HCEC 1CT (cell line): ENCODE data around the gene RBP7.

Source experiments
- DNase-seq: peaks from one replicate; pipeline ENCODE4 v3.0.0-alpha.2; 2017

The RBP7 gene

GRCh38 chr1:10032590-10033358 is 35.7 kb downstream of the RBP7 start, which contains the start of gene UBE4B:
TSS of gene UBE4B (plus strand) at chr1:10032958. CDS start at chr1:10033671, 713 bp downstream.
- peak; percentile 98 for DNase-seq

- peak; percentile 51 for DNase-seq
Observed at GRCh38 chr1:10033359-10033845, 36.4 kb downstream of the RBP7 start.

DNA sequence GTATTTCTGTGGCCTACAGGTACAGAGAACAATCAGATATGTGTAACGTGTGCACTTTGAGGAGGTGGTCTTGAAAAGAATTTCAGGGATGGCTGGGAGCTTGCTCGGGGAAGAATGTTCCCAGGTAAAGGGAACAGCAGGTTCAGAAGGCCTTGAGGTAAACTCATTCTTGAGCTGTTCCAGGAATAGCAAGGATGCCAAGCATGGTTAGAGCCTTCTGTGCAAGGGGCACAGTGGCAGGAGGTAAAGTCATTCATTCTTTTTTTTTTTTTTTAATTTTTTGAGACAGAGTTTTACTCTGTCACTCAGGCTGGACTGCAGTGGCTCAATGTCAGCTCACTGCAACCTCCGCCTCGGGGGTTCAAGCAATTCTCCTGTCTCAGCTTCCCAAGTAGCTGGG is 45.7 kb downstream of the RBP7 start:
- no peak for DNase-seq

GRCh38 chr1:10045480-10046355 is 48.7 kb downstream of the RBP7 start:
- peak; percentile 52 for DNase-seq

DNA sequence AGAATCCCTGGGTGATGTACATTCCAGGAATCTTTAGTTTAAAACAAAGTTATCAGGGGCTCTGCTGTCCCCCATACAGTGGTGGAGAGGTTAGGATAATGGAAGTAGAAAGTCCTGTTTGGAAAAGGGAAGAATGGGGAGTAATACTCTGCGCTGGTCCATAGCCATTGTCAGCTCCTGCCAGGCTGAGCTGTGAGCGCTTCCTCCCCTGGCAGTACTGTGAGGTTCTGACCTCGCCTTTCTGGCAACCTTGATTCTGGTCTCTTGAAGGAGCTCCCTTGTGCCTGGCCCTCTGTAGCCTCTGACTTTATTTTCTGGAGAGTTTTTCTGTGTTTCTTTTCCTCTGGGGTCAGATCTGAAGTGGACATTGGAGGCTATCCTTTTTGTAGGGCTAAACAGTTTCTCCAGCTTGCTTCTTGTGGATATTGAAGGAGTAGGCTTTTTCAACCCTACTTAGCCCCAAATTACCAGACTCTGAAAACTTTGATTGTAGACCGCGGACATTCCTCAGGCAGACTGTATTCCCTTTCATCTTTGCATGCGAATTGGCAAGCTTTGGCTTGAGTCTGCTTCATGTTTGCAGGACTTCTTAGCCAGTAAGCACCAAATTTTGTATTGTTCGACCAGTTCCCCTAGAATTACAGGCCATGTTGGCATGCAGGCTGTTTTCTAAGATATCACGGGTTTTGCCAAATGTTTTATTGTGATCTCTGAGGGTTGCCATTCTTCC is 49.5 kb downstream of the RBP7 start:
- DNase-seq: no peak

GRCh38 chr1:10048601-10049000 is 51.6 kb downstream of the RBP7 start:
- no peak for DNase-seq

DNA sequence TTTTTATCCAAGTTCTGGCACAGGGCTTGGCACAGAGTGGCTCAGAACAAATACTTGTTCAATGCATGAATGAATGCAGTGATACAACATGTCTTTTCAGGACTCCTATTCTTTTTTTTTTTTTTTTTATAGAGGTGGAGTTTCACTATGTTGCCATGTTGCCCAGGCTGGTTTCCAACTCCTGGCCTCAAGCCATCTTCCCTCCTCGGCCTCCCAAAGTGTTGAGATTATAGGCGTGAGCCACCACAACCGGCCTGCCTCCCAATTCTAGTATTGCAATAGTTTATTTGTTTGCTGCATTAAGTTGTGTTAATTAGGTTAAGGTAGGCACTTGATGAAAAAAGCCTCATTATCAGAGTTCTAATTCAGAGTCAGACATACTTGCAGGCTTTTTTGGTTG is 53.6 kb downstream of the RBP7 start:
- DNase-seq: no peak

DNA sequence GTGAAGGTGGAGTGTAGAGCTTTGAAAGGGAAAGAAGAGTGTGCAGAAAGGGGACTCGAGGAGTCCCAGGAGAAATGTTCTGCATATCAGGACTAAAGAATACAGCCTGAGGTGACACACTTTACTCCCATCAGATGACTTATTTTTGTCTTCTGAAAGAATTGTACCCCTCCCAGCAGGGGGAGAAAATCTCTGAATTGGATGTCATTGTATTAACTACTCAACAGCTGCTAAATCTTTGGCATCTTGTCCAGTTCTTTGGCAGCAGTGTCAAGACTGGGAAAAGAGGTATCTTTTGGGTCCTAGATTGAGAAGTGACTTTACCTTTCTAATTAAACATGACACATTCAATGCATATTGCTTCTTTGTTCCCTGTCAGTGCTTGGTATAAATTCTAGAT is 54.6 kb downstream of the RBP7 start:
- no peak for DNase-seq

DNA sequence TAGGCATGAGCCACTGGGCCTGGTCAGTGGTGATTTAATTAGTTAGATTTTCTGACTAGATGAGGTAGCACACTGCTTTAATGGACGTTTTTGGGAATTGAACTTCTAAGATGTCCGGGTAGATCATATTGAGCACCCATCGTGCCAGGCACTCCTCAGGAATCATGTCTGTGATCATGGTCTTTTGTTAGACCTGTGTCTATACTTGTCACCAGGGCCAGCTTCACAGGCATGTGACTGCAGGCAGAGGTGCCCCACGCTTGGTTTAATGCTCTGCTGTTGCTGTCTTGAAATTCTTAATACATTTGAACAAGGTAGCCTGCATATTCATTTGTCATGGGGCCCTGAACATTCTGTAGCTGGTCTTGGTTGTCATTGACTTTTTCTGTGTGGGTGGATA is 55.3 kb downstream of the RBP7 start:
- DNase-seq: no peak

DNA sequence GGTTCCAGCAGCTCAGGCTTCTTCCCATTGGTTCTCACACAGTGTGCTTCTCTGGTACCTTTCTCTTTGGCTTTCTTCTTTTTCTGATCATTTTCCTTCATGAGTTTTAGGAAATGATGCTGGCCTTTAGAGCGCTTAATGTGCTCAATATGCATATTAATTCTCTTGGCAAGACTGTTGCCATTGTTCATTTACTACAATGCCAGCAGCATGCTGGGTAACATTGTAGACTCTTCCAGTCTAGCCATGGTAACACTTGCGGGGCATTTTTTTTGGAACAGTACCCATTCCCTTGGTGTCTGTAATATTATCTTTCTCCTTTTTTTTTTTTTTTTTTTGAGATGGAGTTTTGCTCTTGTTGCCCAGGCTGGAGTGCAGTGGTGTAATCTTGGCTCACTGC is 57.4 kb downstream of the RBP7 start:
- no peak for DNase-seq

DNA sequence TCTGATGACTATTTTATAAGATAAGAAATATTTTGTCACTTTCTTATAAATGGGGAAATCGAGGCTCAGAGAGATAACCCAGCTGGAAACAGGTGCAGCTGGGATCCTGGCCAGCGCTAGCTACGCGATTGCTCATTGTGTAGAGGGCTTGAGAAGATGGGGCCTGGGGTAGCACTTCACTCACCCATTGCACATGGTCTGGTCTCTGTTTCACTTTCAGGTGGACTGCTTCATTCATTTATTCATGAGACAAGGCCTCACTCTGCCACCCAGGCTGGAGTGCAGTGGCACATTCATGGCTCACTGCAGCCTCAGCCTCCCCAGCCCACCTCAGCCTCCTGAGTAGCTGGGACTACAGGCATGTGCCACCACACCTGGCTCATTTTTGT is 59.6 kb downstream of the RBP7 start:
- DNase-seq: no peak

- DNase-seq: peak; percentile 52
Observed at GRCh38 chr1:10057343-10057742, 60.3 kb downstream of the RBP7 start.

DNA sequence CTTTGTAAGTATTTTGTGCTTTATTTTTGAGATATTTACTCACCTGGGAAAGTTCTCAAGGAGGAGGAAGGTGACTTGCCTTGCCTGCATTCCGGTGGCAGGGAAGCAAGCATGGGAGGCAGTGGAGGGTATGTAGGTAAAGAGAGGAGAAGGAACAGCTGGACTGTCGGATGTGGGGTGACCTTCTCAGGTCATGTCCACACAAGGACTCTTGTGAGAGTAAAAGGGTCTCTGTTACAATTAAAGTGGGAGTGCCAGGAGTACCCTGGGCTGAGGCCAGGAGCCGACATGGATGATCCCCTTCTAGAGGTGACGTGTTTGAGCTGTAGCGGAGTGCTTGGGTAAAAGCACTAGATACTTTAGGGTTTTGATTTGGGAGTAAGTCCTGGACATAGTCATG is 60.8 kb downstream of the RBP7 start:
- no peak for DNase-seq

DNA sequence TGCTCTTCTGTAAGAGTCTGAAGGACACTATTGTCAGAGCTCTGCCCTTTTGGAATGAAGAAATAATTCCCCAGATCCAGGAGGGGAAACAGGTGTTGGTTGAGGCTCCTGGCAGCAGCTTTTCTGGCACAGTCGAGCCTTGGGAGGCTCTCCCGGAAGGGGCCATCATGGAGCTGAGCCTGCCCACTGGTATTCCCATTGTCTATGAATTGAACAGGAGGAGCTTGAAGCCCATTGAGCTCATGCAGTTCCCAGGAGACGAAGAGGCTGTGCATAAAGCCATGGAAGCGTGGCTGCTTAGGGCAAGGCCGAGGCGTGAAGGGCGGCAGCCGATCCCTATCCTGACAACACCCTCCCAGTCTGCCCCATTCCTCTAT is 62.3 kb downstream of the RBP7 start:
- no peak for DNase-seq

DNA sequence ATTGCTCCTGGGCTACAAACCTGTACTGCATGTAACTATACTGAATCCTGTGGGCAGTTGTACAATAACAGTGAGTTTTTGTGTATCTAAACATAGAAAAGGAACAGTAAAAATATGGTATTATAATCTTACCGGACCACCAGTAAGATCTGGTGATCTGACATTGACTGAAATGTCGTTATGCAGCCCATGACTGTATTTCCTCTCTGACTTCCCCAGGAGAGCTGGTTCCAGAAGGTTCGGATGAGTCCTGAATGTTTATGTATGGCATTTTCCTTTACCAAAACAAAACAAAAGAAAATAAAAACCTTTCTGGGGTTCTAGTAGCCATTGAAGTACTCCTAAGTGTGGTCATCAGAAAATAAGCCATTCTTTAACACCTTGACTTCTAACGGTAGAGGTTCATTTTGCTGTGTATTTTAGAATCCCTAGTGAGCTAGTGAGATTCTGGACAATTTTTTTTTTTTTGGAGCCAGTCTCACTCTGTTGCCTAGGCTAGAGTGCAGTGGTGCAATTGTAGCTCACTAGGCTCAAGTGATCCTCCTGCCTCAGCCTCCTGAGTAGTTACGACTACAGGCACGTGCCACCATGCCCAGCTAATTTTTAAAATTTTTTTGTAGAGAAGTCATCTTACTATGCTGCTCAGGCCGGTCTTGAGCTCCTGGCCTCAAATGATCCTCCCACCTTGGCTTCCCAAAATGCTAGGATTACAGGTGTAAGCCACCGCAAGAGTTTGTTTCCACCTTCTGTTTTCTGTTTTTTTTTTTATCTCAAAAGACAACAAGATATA is 63.5 kb downstream of the RBP7 start:
- no peak for DNase-seq

GRCh38 chr1:10061276-10061675 is 64.2 kb downstream of the RBP7 start:
- no peak for DNase-seq

DNA sequence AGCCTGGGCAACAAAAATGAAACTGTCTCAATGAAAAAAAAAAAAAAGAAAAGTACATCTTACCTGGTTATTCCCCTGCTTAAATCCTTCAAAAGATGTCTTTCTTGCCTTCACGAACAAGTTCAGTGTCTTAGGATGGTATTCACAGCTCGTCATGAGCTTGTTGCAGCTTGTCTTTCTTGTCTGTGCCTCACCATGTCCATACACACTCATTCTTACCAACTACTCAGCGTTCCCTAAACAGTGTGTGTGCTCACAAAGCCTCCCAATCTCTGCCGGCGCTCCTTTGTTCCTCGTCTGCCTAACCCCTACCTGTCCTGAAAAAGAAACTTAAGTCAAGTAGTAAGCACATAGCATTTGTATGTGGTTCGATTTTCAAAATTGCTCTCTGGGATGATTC is 66.8 kb downstream of the RBP7 start:
- no peak for DNase-seq

DNA sequence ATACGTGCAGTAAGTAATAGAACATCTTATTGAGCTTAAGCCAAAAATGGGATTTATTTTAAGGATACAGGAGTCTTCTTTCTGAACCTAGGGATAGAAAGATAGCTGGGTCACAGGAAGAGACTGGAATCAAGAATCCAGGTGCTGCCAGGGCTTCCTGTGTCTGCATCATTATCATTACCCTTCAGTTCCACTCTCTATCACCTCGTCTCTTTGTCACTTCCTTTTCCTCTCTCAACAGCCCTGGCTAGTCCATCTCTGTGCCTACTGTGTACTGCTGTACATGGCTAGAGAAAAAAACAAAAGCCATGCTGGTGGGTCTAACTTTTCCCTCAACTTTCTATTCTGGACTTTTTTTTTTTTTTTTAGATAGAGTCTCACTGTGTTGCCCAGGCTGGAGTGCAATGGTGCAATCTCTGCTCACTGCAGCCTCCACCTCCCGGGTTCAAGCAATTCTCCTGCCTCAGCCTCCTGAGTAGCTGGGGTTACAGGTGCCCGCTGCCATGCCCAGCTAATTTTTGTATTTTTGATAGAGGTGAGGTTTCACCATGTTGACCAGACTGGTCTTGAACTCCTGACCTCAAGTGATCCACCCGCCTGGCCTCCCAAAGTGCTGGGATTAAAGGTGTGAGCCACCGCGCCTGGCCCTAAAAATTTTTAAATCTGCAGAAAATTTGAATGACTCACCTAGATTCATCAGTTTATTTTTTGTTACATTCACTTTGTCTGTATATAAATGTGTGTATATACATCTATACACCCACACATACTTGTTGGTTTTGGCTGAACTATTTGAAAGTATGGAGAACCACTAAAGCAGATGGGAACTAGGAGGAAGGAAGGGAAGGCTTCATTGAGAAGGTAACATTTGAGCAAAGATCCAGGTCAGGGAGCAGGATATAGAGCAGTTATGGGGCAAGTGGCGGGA is 67.7 kb downstream of the RBP7 start:
- no peak for DNase-seq

- no peak for DNase-seq
Observed at GRCh38 chr1:10065344-10065685, 68.3 kb downstream of the RBP7 start.
